Testis (tissue), 2 donors: ENCODE measurements around the gene CAMTA1.

Experiments used
- CTCF ChIP-seq, 3 experiments: fragments of 450-650 bp in 2 of 3; fragments of 200-600 bp in 1 of 3; sonication (generic) in 1 of 3; IDR thresholded peaks; one replicate each; pipeline ENCODE4 v1.5.1; 2016 to 2019; ENCODE audit warnings: antibody characterized with exemption in 3 of 3, mild to moderate bottlenecking in 2 of 3, moderate library complexity in 1 of 3
- POLR2A ChIP-seq: fragments of 450-650 bp; IDR thresholded peaks from one replicate; pipeline ENCODE4 v1.6.1; 2017; ENCODE audit warnings: antibody characterized with exemption, mild to moderate bottlenecking, moderate library complexity

DNA sequence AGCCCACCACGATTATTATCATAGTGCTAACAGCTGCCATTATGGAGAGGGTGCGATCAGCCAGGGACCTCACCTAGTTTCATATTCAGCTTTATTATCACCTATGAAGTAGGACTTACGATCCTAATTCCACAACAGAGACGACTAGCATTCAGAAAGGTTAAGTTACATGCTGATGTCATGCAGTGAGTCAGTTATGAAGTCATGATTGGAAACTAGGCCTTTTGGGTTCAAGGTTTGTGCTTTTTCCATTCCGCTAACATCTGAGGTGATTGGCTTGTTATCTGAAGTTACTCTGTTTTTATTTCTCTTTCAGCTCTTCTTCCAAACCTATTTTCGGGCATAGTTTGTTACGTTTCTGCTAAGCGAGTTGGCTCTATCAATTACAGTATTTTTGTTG, 251.1 kb downstream of the CAMTA1 start:
- no peak for TF ChIP-seq POLR2A
- no peak for TF ChIP-seq CTCF (IDR thresholded peaks at IDR 0.05)
